Hepatocyte (in vitro differentiated cells): ENCODE measurements around the gene GPR62. TPM values are rescaled to one million over a fixed set of nuclear protein-coding genes. Genes with fewer than 3 reads are reported as not detected.

Experiments
- DNase-seq: peaks from one replicate; pipeline ENCODE4 v3.0.0-alpha.2; 2016; ENCODE audit warnings: low spot score
- H2AFZ ChIP-seq: fragments of 200-600 bp; sonication (generic); 2 replicates; pipeline ENCODE4 v1.6.0; 2016; ENCODE audit warnings: antibody characterized with exemption, mild to moderate bottlenecking
- H3K27ac ChIP-seq: fragments of 200-600 bp; sonication (generic); 2 replicates; pipeline ENCODE4 v1.5.1; 2016; ENCODE audit warnings: mild to moderate bottlenecking
- H3K27me3 ChIP-seq: fragments of 200-600 bp; sonication (generic); 2 replicates; pipeline ENCODE4 v1.6.1; 2016
- H3K36me3 ChIP-seq: fragments of 200-600 bp; sonication (generic); replicated peaks from 2 replicates; pipeline ENCODE4 v1.5.1; 2016; ENCODE audit warnings: low read depth; ENCODE audit not compliant: insufficient read depth
- H3K4me1 ChIP-seq: fragments of 200-600 bp; sonication (generic); 2 replicates; pipeline ENCODE4 v1.5.1; 2016; ENCODE audit warnings: mild to moderate bottlenecking, moderate library complexity; ENCODE audit not compliant: insufficient read depth
- H3K4me2 ChIP-seq: fragments of 200-600 bp; sonication (generic); 2 replicates; pipeline ENCODE4 v1.6.0; 2016
- H3K4me3 ChIP-seq: fragments of 200-600 bp; sonication (generic); 2 replicates; pipeline ENCODE4 v1.5.1; 2016; ENCODE audit warnings: mild to moderate bottlenecking
- H3K79me2 ChIP-seq: fragments of 200-600 bp; sonication (generic); 2 replicates; pipeline ENCODE4 v1.6.0; 2017; ENCODE audit warnings: mild to moderate bottlenecking
- H3K9me2 ChIP-seq: fragments of 200-600 bp; sonication (generic); replicated peaks from 2 replicates; pipeline ENCODE4 v1.6.0; 2017; ENCODE audit warnings: mild to moderate bottlenecking; ENCODE audit not compliant: insufficient read depth
- H3K9me3 ChIP-seq: fragments of 200-600 bp; sonication (generic); 2 replicates; pipeline ENCODE4 v1.5.1; 2016; ENCODE audit warnings: low read depth, mild to moderate bottlenecking
- H4K20me1 ChIP-seq: fragments of 200-600 bp; sonication (generic); 2 replicates; pipeline ENCODE4 v1.6.0; 2016; ENCODE audit warnings: mild to moderate bottlenecking; ENCODE audit not compliant: insufficient read depth, poor library complexity, severe bottlenecking
- EZH2 ChIP-seq: fragments of 200-600 bp; sonication (generic); IDR thresholded peaks from 2 replicates; pipeline ENCODE4 v1.6.1; 2016; ENCODE audit warnings: antibody characterized with exemption, mild to moderate bottlenecking, borderline replicate concordance
- EZH2phosphoT487 ChIP-seq: fragments of 200-600 bp; sonication (generic); IDR thresholded peaks from one replicate; pipeline ENCODE4 v1.6.1; 2018; ENCODE audit warnings: antibody characterized with exemption, mild to moderate bottlenecking, low read depth, moderate library complexity; ENCODE audit not compliant: unreplicated experiment, severe bottlenecking
- WGBS: methylation state at CpG from one replicate; pipeline ENCODE4 v1.1.6; 2016; ENCODE audit warnings: low lambda C conversion rate; ENCODE audit errors: missing lambda C conversion rate; 5-methylcytosine and 5-hydroxymethylcytosine counted together
- polyA plus RNA-seq: library from polyadenylated mRNA; unstranded; fragments of >200 nt; fragmentation: Nextera tagmentation; extraction: Ambion mirVana; gene quantifications from 2 replicates; pipeline ENCODE4 v1.2.1, GENCODE V29; 2016
- total RNA-seq: library from RNA; depleted of rRNA; stranded (reverse); fragments of >200 nt; gene quantifications from 2 replicates; pipeline ENCODE4 v1.2.3, GENCODE V29; 2014
- TF ChIP-seq, protein P1 (sequence below): fragments of 200-600 bp; sonication (generic); IDR thresholded peaks from 2 replicates; pipeline ENCODE4 v1.5.1; 2016; ENCODE audit warnings: antibody characterized with exemption, mild to moderate bottlenecking; ENCODE audit not compliant: poor library complexity

Gene GPR62
- total and polyA plus RNA-seq, 2 experiments from 2014 or later = 0.08 TPM; not detected in 1

DNA sequence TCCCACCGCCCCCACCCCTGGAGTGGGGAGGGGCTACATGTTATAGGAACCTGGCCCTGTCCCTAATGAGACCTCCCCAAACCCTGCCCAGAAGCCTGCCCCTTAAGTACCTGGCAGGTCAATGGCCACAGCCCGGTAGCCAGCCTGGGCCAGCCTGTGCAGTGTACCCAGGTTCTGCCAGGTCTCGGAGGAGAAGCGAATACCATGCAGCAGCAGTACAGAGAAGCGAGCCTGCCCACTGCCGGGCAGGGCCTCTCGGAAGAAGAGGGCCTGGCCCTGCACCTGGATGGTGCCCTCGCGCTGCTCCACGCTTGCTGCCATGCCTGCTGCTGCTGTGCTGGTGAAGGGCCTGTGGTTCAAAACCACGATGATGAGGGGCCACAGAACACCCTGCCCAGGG, 16.2 kb downstream of the GPR62 start:
- 94% methylated on average over 11 of the region's 11 CpGs for WGBS
- Histone ChIP-seq H3K4me2 (no peak overlapping the region), H3K27me3 (no peaks in the 10 kb centered on the region), H3K36me3 (no peaks in the 10 kb centered on the region), H3K4me3 (no peak overlapping the region), H3K4me1 (peaks cover 39% of the 10 kb centered on the region), H2AFZ (no peak overlapping the region), H3K9me2 (no peaks in the 10 kb centered on the region), H3K79me2 (peaks cover 26% of the 10 kb centered on the region), H4K20me1 (no peaks in the 10 kb centered on the region), H3K9me3 (no peaks in the 10 kb centered on the region), H3K27ac (no peak overlapping the region)
- no peak for DNase-seq
- TF ChIP-seq, protein P1, sequence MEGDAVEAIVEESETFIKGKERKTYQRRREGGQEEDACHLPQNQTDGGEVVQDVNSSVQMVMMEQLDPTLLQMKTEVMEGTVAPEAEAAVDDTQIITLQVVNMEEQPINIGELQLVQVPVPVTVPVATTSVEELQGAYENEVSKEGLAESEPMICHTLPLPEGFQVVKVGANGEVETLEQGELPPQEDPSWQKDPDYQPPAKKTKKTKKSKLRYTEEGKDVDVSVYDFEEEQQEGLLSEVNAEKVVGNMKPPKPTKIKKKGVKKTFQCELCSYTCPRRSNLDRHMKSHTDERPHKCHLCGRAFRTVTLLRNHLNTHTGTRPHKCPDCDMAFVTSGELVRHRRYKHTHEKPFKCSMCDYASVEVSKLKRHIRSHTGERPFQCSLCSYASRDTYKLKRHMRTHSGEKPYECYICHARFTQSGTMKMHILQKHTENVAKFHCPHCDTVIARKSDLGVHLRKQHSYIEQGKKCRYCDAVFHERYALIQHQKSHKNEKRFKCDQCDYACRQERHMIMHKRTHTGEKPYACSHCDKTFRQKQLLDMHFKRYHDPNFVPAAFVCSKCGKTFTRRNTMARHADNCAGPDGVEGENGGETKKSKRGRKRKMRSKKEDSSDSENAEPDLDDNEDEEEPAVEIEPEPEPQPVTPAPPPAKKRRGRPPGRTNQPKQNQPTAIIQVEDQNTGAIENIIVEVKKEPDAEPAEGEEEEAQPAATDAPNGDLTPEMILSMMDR = no peak
- no peak for TF ChIP-seq EZH2phosphoT487
- TF ChIP-seq EZH2 = no peak

DNA sequence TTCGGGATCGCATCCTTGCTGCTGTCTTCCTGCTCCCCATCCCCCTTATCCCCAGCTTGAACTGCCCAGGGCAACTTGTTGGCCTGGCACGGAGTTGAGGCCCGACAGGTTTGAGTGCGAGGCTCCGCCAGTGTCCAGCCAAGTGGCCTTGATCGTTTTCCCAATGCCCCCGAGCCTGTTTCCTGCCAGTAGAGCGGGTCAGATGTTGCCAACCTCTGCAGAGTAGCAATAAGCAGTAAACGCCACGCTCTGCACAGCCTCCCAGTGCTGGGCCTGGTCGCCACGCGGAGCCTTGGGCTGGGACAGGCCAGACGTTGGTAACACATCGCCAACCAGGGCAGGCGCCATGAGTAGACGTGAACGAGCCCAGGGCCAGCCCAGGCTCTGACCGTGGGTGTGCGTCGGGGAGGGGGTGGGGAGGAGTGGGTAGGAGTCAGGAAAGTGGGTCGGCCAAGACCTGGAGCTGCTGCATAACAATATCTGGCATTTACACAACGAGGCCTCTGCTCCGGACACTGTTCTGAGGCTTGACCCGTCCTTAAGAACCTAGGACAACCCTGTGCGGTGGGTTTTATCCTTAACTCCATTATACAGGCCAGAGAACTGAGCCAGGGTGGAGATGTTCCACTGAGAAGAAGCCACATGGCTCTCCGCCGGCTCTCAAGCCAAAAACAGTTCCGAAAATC, 19.2 kb downstream of the GPR62 start:
- H3K27me3 ChIP-seq = no peaks in the 10 kb centered on the region
- peaks cover 18% of the 10 kb centered on the region for H3K79me2 ChIP-seq
- H3K27ac ChIP-seq = peak overlapping the region; percentile 97
- H3K9me3 ChIP-seq = no peaks in the 10 kb centered on the region
- peak overlapping the region; percentile 99 for H3K4me2 ChIP-seq
- no peak for TF ChIP-seq EZH2
- TF ChIP-seq, protein P1 = no peak
- TF ChIP-seq EZH2phosphoT487 = no peak
- no peaks in the 10 kb centered on the region for H3K36me3 ChIP-seq
- WGBS = 52% methylated on average over 25 of the region's 30 CpGs
- H3K9me2 ChIP-seq = no peaks in the 10 kb centered on the region
- peak overlapping the region; percentile 57 for H3K4me3 ChIP-seq
- H2AFZ ChIP-seq = peak overlapping the region; percentile 90
- no peaks in the 10 kb centered on the region for H4K20me1 ChIP-seq
- peak; percentile 49 for DNase-seq
- peaks cover 20% of the 10 kb centered on the region for H3K4me1 ChIP-seq

DNA sequence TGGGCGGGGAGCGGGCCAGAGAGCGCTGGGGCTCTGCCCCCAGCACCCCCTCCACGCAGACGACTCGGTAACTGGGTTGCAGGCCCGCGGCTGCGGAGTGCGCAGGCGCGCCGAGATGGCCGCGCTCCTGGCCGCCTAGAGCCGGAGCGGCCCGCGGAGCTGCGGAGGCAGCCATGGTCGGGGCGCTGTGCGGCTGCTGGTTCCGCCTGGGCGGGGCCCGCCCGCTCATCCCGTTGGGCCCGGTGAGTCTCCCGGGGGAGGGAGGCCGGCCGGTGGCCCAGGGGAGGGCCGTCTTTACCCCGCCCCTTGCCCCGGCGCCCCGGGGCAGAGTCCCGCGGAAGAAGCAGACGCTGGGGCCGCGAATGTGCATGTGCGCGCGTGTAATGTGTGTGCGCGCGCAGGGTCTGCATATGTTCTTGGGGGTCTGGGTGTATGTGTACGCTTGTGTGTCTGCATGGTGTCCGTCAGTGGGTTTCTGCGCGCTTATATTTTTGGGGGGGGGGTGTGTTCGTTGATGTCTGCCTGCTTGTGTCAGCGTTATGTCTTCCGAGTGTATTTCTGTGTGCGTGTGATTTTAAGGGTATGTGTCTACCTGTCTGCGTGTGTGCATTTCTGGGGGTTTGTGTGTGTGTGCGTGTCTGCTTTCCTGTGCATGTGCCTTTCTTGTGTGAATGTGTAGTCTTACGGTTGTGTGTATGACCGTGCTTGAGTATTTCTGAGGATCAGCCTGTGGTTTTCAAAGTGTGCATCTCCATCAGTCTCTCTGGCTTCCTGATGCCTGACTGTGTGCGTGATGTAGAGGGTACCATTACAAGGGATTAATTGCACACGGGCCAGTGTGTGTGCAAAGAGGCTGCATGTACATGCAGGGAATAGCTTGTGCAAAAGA, 20.0 kb downstream of the GPR62 start, which contains the start of gene ABHD14A:
Gene ABHD14A, plus strand, starts transcription at position 102 of the 889 bp plus-strand sequence. Its CDS starts 72 bp downstream, at position 174.
- H3K4me2 ChIP-seq = peak within 1 kb of the TSS; percentile 99
- H3K4me1 ChIP-seq = peaks cover 20% of the 10 kb centered on the region
- DNase-seq = peak; percentile 89
- H3K9me2 ChIP-seq = no peaks in the 10 kb centered on the region
- no peaks in the 10 kb centered on the region for H3K36me3 ChIP-seq
- H4K20me1 ChIP-seq = no peaks in the 10 kb centered on the region
- peak within 1 kb of the TSS; percentile 97 for H3K27ac ChIP-seq
- no peaks in the 10 kb centered on the region for H3K27me3 ChIP-seq
- WGBS = 5% methylated on average over 47 of the region's 63 CpGs
- H2AFZ ChIP-seq = peak within 1 kb of the TSS; percentile 90
- TF ChIP-seq, protein P1 = no peak
- TF ChIP-seq EZH2 = no peak
- no peak for TF ChIP-seq EZH2phosphoT487
- no peaks in the 10 kb centered on the region for H3K9me3 ChIP-seq
- H3K79me2 ChIP-seq = peaks cover 18% of the 10 kb centered on the region
- peak within 1 kb of the TSS; percentile 57 for H3K4me3 ChIP-seq
